Left lung (tissue), 10 donors: Measurements from ENCODE around the gene AKT3. TPM values are rescaled to one million over a fixed set of nuclear protein-coding genes. Genes with fewer than 3 reads are reported as not detected.

ENCODE experiments used
- ATAC-seq: fragments of 200-7000 bp; cut with Tn5 transposase; one replicate; pipeline ENCODE4 v1.9.1; 2020; ENCODE audit warnings: moderate library complexity
- DNase-seq, 4 donors: peaks; one replicate each; pipeline ENCODE4 v3.0.0-alpha.2; 2013 to 2020
- H3K27ac ChIP-seq, 2 donors: fragments of 200-600 bp; sonication (generic) in 1 of 2; one replicate each; pipeline versions ENCODE4 v1.5.0 to v1.8.0; 2020 to 2021
- H3K27me3 ChIP-seq, 2 donors: fragments of 200-600 bp; sonication (generic) in 1 of 2; one replicate each; pipeline versions ENCODE4 v1.5.0 to v1.8.0; 2020 to 2021
- H3K36me3 ChIP-seq, 2 donors: fragments of 200-600 bp; sonication (generic) in 1 of 2; one replicate each; pipeline versions ENCODE4 v1.5.0 to v1.8.0; 2020 to 2021
- H3K4me1 ChIP-seq, 2 donors: fragments of 200-600 bp; one replicate each; pipeline ENCODE4 v1.8.0; 2021
- H3K4me3 ChIP-seq, 2 donors: fragments of 200-600 bp; sonication (generic) in 1 of 2; one replicate each; pipeline versions ENCODE4 v1.5.0 to v1.8.0; 2020 to 2021; ENCODE audit warnings: mild to moderate bottlenecking in 1 of 2
- H3K9me3 ChIP-seq, 2 donors: fragments of 200-600 bp; sonication (generic) in 1 of 2; one replicate each; pipeline versions ENCODE4 v1.5.0 to v1.8.0; 2020 to 2021
- intact Hi-C, 2 donors: fragments of 100-400 bp; cut with DNase I; formaldehyde crosslinking; loops; one replicate each; pipeline versions ENCODE4 v1.11.2 to v1.14.2; 2022
- polyA plus RNA-seq, 6 donors: library from polyadenylated mRNA; unstranded; fragments of 120-200 nt; gene quantifications; one replicate each; pipeline ENCODE4 v1.2.1, GENCODE V29; 2013; ENCODE audit not compliant: insufficient read length in 6 of 6
- total RNA-seq, 2 donors: library from RNA; stranded (reverse); fragmentation: NEBNext Ultra II Directional; extraction: Animal tissue kit (Norgen Biotek cat#: 25700); gene quantifications; one replicate each; pipeline ENCODE4 v1.2.1, GENCODE V29; 2021
- TF ChIP-seq, protein P1 (sequence below), 2 donors: fragments of 200-600 bp; sonication (generic) in 1 of 2; IDR thresholded peaks; one replicate each; pipeline versions ENCODE4 v1.5.0 to v1.8.0; 2021; ENCODE audit warnings: antibody characterized with exemption in 2 of 2
- donor health status: DM: no; HTN: yes; CAD: no.
- donor health status: DM: no; HTN: no; CAD: no.

Gene AKT3
- total and polyA plus RNA-seq, 8 donors, result 24.1 to 44.9 (median 29.4) TPM

DNA sequence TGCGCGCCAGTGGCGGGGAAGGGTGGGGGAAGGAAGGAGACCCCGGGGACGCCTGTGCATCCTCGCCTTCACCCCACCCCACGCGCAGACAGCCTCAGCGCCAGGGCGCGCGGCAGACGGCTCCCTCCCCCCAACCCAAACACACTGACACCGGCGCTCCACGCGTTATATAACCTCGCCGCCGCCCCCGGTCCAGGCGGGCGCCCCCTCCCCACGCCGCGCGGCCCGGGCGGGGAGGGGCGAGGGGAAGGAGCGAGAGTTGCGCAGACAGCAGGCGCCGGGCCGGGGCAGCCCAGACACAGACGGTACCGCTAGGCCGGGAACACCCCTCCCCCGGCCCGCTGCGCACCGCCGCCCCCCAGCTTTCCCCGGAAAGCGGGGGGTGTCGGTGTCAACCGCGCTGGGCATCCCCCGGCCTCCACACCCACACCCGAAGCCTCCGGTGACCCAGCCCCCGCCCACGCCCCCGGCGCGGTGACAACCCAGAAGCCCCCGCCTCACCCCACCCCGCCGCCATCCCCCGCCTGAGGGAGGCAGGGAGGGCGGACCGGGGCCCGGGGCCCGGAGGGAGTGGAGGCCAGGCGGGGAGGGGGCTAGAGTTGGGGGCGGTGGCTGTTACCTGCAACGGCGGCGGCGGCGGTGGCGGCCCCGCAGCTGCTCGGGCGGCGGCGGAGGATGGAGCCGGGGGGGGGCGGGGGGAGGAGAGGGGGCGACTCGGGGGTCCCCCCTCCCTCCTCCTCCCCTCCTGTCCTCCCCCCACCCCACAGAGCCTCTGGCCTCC is 432 bp downstream of the AKT3 start:
- peak overlapping the region; percentile 90 to 91 for H3K27ac ChIP-seq
- TF ChIP-seq, protein P1, sequence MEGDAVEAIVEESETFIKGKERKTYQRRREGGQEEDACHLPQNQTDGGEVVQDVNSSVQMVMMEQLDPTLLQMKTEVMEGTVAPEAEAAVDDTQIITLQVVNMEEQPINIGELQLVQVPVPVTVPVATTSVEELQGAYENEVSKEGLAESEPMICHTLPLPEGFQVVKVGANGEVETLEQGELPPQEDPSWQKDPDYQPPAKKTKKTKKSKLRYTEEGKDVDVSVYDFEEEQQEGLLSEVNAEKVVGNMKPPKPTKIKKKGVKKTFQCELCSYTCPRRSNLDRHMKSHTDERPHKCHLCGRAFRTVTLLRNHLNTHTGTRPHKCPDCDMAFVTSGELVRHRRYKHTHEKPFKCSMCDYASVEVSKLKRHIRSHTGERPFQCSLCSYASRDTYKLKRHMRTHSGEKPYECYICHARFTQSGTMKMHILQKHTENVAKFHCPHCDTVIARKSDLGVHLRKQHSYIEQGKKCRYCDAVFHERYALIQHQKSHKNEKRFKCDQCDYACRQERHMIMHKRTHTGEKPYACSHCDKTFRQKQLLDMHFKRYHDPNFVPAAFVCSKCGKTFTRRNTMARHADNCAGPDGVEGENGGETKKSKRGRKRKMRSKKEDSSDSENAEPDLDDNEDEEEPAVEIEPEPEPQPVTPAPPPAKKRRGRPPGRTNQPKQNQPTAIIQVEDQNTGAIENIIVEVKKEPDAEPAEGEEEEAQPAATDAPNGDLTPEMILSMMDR (IDR thresholded peaks at IDR 0.05), result no peak
- H3K4me3 ChIP-seq, result peak overlapping the region; percentile 50 to 71
- peaks cover 0 to 17% of the 10 kb centered on the region in 2 donors for H3K4me1 ChIP-seq
- H3K9me3 ChIP-seq, result no peaks in the 10 kb centered on the region
- DNase-seq (peak; percentile 35 to 81 (median 42)), ATAC-seq (peak; percentile 42)
- intact Hi-C loops, result no loop called here
- peaks cover 0 to 56% of the 10 kb centered on the region in 2 donors for H3K27me3 ChIP-seq
- H3K36me3 ChIP-seq, result no peaks in the 10 kb centered on the region

DNA sequence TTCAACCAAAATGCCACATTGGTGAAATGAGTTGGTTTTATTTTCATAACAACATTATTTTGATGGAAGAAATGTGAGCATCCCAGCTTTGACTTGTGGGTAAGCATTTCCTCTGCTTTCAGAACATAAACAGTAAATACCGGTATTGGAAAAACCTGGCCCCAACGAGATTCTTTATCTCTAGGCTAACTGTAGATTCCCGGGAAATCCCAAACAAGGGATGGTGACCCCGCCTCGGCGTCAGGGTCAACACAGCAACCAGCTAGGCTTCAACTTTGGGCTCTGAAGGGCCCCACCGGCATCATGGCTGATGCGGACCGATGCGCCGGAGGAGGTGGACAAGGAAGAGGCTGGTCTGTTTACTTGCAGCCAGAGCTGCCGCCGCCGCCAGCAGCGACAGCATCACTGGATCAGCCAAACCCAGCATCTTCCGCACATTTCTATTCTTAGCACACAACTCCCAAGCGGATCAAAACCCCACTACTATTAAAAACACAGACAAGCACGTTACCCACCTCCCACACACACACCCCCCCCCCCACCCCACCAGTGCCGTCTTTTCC is 1.1 kb downstream of the AKT3 start:
- Histone ChIP-seq H3K27ac (peak overlapping the region; percentile 90 to 91), H3K4me1 (peaks cover 0 to 17% of the 10 kb centered on the region in 2 donors), H3K36me3 (no peaks in the 10 kb centered on the region), H3K27me3 (peaks cover 0 to 56% of the 10 kb centered on the region in 2 donors), H3K4me3 (peak overlapping the region; percentile 50 to 71), H3K9me3 (no peaks in the 10 kb centered on the region)
- intact Hi-C loops, result no loop called here
- peak; percentile 30 for ATAC-seq
- peak; percentile 43 to 74 (median 56) for DNase-seq
- TF ChIP-seq, protein P1 (IDR thresholded peaks at IDR 0.05), result no peak

DNA sequence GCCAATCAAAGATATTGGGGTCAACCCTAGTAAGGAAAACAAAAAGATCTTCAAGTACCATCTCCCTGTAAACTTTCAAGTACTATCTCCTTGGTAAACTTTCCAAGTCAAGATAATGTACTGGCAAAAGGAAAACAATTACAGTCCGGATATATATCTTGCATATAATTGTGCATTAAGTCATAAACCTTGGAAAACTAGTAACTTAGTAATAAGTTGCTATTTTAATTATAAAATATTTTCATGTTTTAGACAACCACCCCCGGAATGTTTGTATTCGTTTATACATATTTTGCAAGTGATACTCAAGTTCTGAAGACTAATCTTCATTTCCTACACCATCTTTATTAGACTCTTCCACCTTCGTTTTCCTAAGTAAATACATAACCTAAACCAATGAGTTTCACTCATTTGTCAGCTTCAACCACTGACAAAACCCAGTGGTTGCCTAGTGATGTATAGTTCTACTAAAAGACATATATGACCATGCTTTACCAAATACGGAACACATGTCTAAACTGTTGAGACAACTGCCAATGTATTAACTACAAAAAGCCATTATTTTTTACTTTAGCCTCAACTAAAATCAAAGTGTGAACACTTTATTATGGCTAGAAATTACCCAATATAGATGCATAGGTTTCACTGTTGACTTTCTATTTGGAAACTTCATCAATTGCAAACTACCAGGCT is 1.7 kb downstream of the AKT3 start:
- Histone ChIP-seq H3K36me3 (no peaks in the 10 kb centered on the region), H3K27ac (peak overlapping the region; percentile 90 to 91), H3K4me1 (peaks cover 0 to 22% of the 10 kb centered on the region in 2 donors), H3K9me3 (no peaks in the 10 kb centered on the region), H3K4me3 (peak overlapping the region in 1 of 2 donors; percentile 71), H3K27me3 (peaks cover 0 to 56% of the 10 kb centered on the region in 2 donors)
- TF ChIP-seq, protein P1 (IDR thresholded peaks at IDR 0.05), result no peak
- DNase-seq (no peak), ATAC-seq (no peak)
- intact Hi-C loops, result no loop called here

DNA sequence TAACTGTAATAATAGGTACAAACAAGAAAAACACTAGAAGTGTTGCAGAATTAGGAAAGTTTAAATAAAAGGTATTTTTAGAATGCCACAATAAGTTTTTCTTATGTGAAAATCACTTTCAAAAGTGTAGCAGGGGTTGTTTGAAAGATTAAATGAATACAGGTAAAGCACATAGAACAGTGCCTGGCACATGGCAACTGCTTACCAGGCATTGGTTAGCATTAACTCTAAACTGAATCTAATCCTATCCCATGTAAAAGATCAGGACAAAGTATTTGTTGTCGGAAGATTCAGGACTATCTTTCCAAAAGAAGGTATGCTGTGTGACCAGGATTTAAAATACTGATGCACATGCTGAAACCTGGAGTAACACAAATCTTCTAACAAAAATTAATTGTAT is 3.3 kb downstream of the AKT3 start:
- TF ChIP-seq, protein P1 (IDR thresholded peaks at IDR 0.05), result no peak
- DNase-seq (no peak), ATAC-seq (no peak)
- Histone ChIP-seq H3K36me3 (no peaks in the 10 kb centered on the region), H3K27me3 (peaks cover 0 to 45% of the 10 kb centered on the region in 2 donors), H3K4me1 (peaks cover 0 to 29% of the 10 kb centered on the region in 2 donors), H3K27ac (no peak overlapping the region), H3K4me3 (no peak overlapping the region), H3K9me3 (no peaks in the 10 kb centered on the region)
- intact Hi-C loops, result no loop called here

DNA sequence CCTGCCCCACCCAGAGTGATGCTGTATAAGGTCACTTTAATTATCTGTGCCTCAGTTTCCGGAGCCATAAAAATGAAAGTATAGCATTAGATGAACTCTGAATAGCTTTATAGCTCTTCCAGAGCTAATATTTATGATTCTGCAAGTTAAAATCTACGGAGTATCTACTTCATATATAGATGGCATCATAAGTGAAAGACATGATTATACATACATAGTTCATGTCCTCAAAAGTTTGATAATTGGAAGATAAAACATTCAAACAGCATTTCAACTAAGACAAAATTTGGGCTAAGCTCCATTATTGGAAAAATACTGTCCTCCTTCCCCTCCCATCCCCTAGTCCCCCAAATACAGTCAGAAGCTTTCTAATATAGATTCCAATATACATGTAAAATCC is 4.2 kb downstream of the AKT3 start:
- DNase-seq (no peak), ATAC-seq (no peak)
- Histone ChIP-seq H3K36me3 (no peaks in the 10 kb centered on the region), H3K27ac (no peak overlapping the region), H3K27me3 (peaks cover 0 to 37% of the 10 kb centered on the region in 2 donors), H3K4me1 (peaks cover 0 to 21% of the 10 kb centered on the region in 2 donors), H3K9me3 (no peaks in the 10 kb centered on the region), H3K4me3 (no peak overlapping the region)
- intact Hi-C loops, result no loop called here
- TF ChIP-seq, protein P1 (IDR thresholded peaks at IDR 0.05), result no peak
